ENCODE data around the gene PPP2R3B. TPM values are rescaled to one million over a fixed set of nuclear protein-coding genes. Genes with fewer than 3 reads are reported as not detected.
"Not testable (repeated sequence)": the region's sequence is repeated elsewhere in the genome, so short reads cannot be mapped to it uniquely, and the experiment has no call there.

Gene PPP2R3B
- total RNA-seq, 1 donor from 2014 or later, result 43.2 TPM

GRCh38 chrX:312621-313331 lies 73.9 kb downstream of the PPP2R3B start:
- H3K27ac Mint-ChIP-seq, result no peak overlapping the region
- no peak overlapping the region for H3K4me3 Mint-ChIP-seq
- no peaks in the 10 kb centered on the region for H3K4me1 Mint-ChIP-seq (ENCODE audit: low read depth)
- no peaks in the 10 kb centered on the region for H3K27me3 Mint-ChIP-seq (ENCODE audit: insufficient read depth)
- peaks cover 24% of the 10 kb centered on the region for H3K36me3 Mint-ChIP-seq (ENCODE audit: low read depth)
- H3K9me3 Mint-ChIP-seq, result no peaks in the 10 kb centered on the region
- intact Hi-C loops (cut with micrococcal nuclease), result no loop called here
- no peak for DNase-seq (ENCODE audit: low spot score)

GRCh38 chrX:311156-312129 lies 75.3 kb downstream of the PPP2R3B start:
- Mint-ChIP-seq H3K4me3 (no peak overlapping the region), H3K27me3 (ENCODE audit: insufficient read depth) (no peaks in the 10 kb centered on the region), H3K4me1 (ENCODE audit: low read depth) (no peaks in the 10 kb centered on the region), H3K9me3 (no peaks in the 10 kb centered on the region), H3K36me3 (ENCODE audit: low read depth) (peaks cover 27% of the 10 kb centered on the region), H3K27ac (no peak overlapping the region)
- intact Hi-C loops (cut with micrococcal nuclease), result no loop called here
- no peak for DNase-seq (ENCODE audit: low spot score)

- no peak overlapping the region for H3K4me3 Mint-ChIP-seq
- DNase-seq (ENCODE audit: low spot score), result no peak
- H3K4me1 Mint-ChIP-seq (ENCODE audit: low read depth), result no peaks in the 10 kb centered on the region
- H3K27ac Mint-ChIP-seq, result no peak overlapping the region
- no peaks in the 10 kb centered on the region for H3K9me3 Mint-ChIP-seq
- H3K36me3 Mint-ChIP-seq (ENCODE audit: low read depth), result peaks cover 30% of the 10 kb centered on the region
- H3K27me3 Mint-ChIP-seq (ENCODE audit: insufficient read depth), result no peaks in the 10 kb centered on the region
- intact Hi-C loops (cut with micrococcal nuclease), result no loop called here
Measured at GRCh38 chrX:310621-311155, 76.0 kb downstream of the PPP2R3B start.

GRCh38 chrX:308821-309520 lies 77.7 kb downstream of the PPP2R3B start:
- Mint-ChIP-seq H3K27ac (no peak overlapping the region), H3K4me3 (no peak overlapping the region), H3K36me3 (ENCODE audit: low read depth) (peaks cover 33% of the 10 kb centered on the region), H3K4me1 (ENCODE audit: low read depth) (no peaks in the 10 kb centered on the region), H3K27me3 (ENCODE audit: insufficient read depth) (no peaks in the 10 kb centered on the region), H3K9me3 (no peaks in the 10 kb centered on the region)
- intact Hi-C loops (cut with micrococcal nuclease), result no loop called here
- DNase-seq (ENCODE audit: low spot score), result no peak

- intact Hi-C loops (cut with micrococcal nuclease), result no loop called here
- Mint-ChIP-seq H3K27me3 (ENCODE audit: insufficient read depth) (no peaks in the 10 kb centered on the region), H3K4me1 (ENCODE audit: low read depth) (no peaks in the 10 kb centered on the region), H3K27ac (no peak overlapping the region), H3K9me3 (no peaks in the 10 kb centered on the region), H3K4me3 (no peak overlapping the region), H3K36me3 (ENCODE audit: low read depth) (peaks cover 31% of the 10 kb centered on the region)
- no peak for DNase-seq (ENCODE audit: low spot score)
Measured at GRCh38 chrX:307261-308111, 79.2 kb downstream of the PPP2R3B start.

- DNase-seq (ENCODE audit: low spot score); H3K9me3 Mint-ChIP-seq; intact Hi-C loops (cut with micrococcal nuclease); H3K27me3 Mint-ChIP-seq (ENCODE audit: insufficient read depth); H3K4me3 Mint-ChIP-seq; H3K27ac Mint-ChIP-seq; H3K4me1 Mint-ChIP-seq (ENCODE audit: low read depth): not testable (repeated sequence)
- peaks cover 24% of the 10 kb centered on the region for H3K36me3 Mint-ChIP-seq (ENCODE audit: low read depth)
Measured at GRCh38 chrX:306614-307251, 80.0 kb downstream of the PPP2R3B start.

- DNase-seq (ENCODE audit: low spot score); H3K27ac Mint-ChIP-seq; H3K9me3 Mint-ChIP-seq; H3K4me1 Mint-ChIP-seq (ENCODE audit: low read depth); H3K27me3 Mint-ChIP-seq (ENCODE audit: insufficient read depth); H3K4me3 Mint-ChIP-seq; intact Hi-C loops (cut with micrococcal nuclease): not testable (repeated sequence)
- H3K36me3 Mint-ChIP-seq (ENCODE audit: low read depth), result peaks cover 23% of the 10 kb centered on the region
Measured at GRCh38 chrX:305781-306613, 80.7 kb downstream of the PPP2R3B start.

- no peak overlapping the region for H3K27ac Mint-ChIP-seq
- intact Hi-C loops (cut with micrococcal nuclease), result no loop called here
- H3K4me1 Mint-ChIP-seq (ENCODE audit: low read depth), result no peaks in the 10 kb centered on the region
- no peak overlapping the region for H3K4me3 Mint-ChIP-seq
- H3K36me3 Mint-ChIP-seq (ENCODE audit: low read depth), result peaks cover 14% of the 10 kb centered on the region
- H3K9me3 Mint-ChIP-seq, result no peaks in the 10 kb centered on the region
- no peaks in the 10 kb centered on the region for H3K27me3 Mint-ChIP-seq (ENCODE audit: insufficient read depth)
- no peak for DNase-seq (ENCODE audit: low spot score)
Measured at GRCh38 chrX:302975-303374, 83.7 kb downstream of the PPP2R3B start.

GRCh38 chrX:300334-300733 lies 86.4 kb downstream of the PPP2R3B start:
- Mint-ChIP-seq H3K4me3 (no peak overlapping the region), H3K27me3 (ENCODE audit: insufficient read depth) (no peaks in the 10 kb centered on the region), H3K27ac (no peak overlapping the region), H3K9me3 (no peaks in the 10 kb centered on the region), H3K4me1 (ENCODE audit: low read depth) (no peaks in the 10 kb centered on the region), H3K36me3 (ENCODE audit: low read depth) (peaks cover 16% of the 10 kb centered on the region)
- intact Hi-C loops (cut with micrococcal nuclease), result no loop called here
- DNase-seq (ENCODE audit: low spot score), result no peak

- H3K4me3 Mint-ChIP-seq, result no peak overlapping the region
- H3K36me3 Mint-ChIP-seq (ENCODE audit: low read depth), result peaks cover 13% of the 10 kb centered on the region
- H3K4me1 Mint-ChIP-seq (ENCODE audit: low read depth), result no peaks in the 10 kb centered on the region
- DNase-seq (ENCODE audit: low spot score), result no peak
- intact Hi-C loops (cut with micrococcal nuclease), result no loop called here
- H3K9me3 Mint-ChIP-seq, result no peaks in the 10 kb centered on the region
- H3K27me3 Mint-ChIP-seq (ENCODE audit: insufficient read depth), result no peaks in the 10 kb centered on the region
- H3K27ac Mint-ChIP-seq, result no peak overlapping the region
Measured at GRCh38 chrX:298993-299392, 87.7 kb downstream of the PPP2R3B start.

- Mint-ChIP-seq H3K4me3 (no peak overlapping the region), H3K27me3 (ENCODE audit: insufficient read depth) (no peaks in the 10 kb centered on the region), H3K36me3 (ENCODE audit: low read depth) (peaks cover 24% of the 10 kb centered on the region), H3K27ac (no peak overlapping the region), H3K9me3 (no peaks in the 10 kb centered on the region), H3K4me1 (ENCODE audit: low read depth) (no peaks in the 10 kb centered on the region)
- DNase-seq (ENCODE audit: low spot score), result no peak
- intact Hi-C loops (cut with micrococcal nuclease), result no loop called here
Measured at GRCh38 chrX:295136-295535, 91.6 kb downstream of the PPP2R3B start.
